ENCODE measurements around the gene SIRT3.
"Not testable (repeated sequence)": the region's sequence is repeated elsewhere in the genome, so short reads cannot be mapped to it uniquely, and the experiment has no call there.

Gene SIRT3

GRCh38 chr11:203056-203944 is 32.8 kb downstream of the SIRT3 start:
- DNase-seq (ENCODE audit: low read depth, low spot score): no peak

- DNase-seq (ENCODE audit: low read depth, low spot score): no peak
Observed at GRCh38 chr11:202490-202889, 33.7 kb downstream of the SIRT3 start.

- DNase-seq (ENCODE audit: low read depth, low spot score): no peak
Observed at GRCh38 chr11:201966-202365, 34.2 kb downstream of the SIRT3 start.

GRCh38 chr11:200224-201003 is 35.7 kb downstream of the SIRT3 start:
- no peak for DNase-seq (ENCODE audit: low read depth, low spot score)

- no peak for DNase-seq (ENCODE audit: low read depth, low spot score)
Observed at GRCh38 chr11:199782-200181, 36.4 kb downstream of the SIRT3 start.

GRCh38 chr11:199004-199581 is 37.0 kb downstream of the SIRT3 start:
- no peak for DNase-seq (ENCODE audit: low read depth, low spot score)

- no peak for DNase-seq (ENCODE audit: low read depth, low spot score)
Observed at GRCh38 chr11:198236-198806, 37.8 kb downstream of the SIRT3 start.

GRCh38 chr11:197741-198235 is 38.4 kb downstream of the SIRT3 start:
- DNase-seq (ENCODE audit: low read depth, low spot score): no peak

- DNase-seq (ENCODE audit: low read depth, low spot score): no peak
Observed at GRCh38 chr11:196786-197731, 39.1 kb downstream of the SIRT3 start.

- not testable (repeated sequence) for DNase-seq (ENCODE audit: low read depth, low spot score)
Observed at GRCh38 chr11:193481-193880, 42.7 kb downstream of the SIRT3 start.

- DNase-seq (ENCODE audit: low read depth, low spot score): not testable (repeated sequence)
Observed at GRCh38 chr11:192674-193128, 43.4 kb downstream of the SIRT3 start, which contains the start of gene SCGB1C1. Gene SCGB1C1, plus strand, starts transcription at chr11:193078. Its CDS starts 22 bp downstream, at chr11:193100.

- DNase-seq (ENCODE audit: low read depth, low spot score): not testable (repeated sequence)
Observed at GRCh38 chr11:191490-192478, 44.4 kb downstream of the SIRT3 start.

- not testable (repeated sequence) for DNase-seq (ENCODE audit: low read depth, low spot score)
Observed at GRCh38 chr11:190546-190945, 45.6 kb downstream of the SIRT3 start.

- not testable (repeated sequence) for DNase-seq (ENCODE audit: low read depth, low spot score)
Observed at GRCh38 chr11:189843-190311, 46.3 kb downstream of the SIRT3 start.

GRCh38 chr11:189200-189783 is 46.9 kb downstream of the SIRT3 start:
- peak; percentile 42 for DNase-seq (ENCODE audit: low read depth, low spot score)

- DNase-seq (ENCODE audit: low read depth, low spot score): not testable (repeated sequence)
Observed at GRCh38 chr11:180242-180641, 55.9 kb downstream of the SIRT3 start.

Data from ELF-1 (cell line).